Measurements from ENCODE around the gene OR2A1.
A peak's percentile ranks its signal among the peaks of the same experiment; 100 is the strongest.
"Not testable (repeated sequence)": the region's sequence is repeated elsewhere in the genome, so short reads cannot be mapped to it uniquely, and the experiment has no call there.

OR2A1 gene, protein sequence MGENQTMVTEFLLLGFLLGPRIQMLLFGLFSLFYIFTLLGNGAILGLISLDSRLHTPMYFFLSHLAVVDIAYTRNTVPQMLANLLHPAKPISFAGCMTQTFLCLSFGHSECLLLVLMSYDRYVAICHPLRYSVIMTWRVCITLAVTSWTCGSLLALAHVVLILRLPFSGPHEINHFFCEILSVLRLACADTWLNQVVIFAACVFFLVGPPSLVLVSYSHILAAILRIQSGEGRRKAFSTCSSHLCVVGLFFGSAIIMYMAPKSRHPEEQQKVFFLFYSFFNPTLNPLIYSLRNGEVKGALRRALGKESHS

DNA sequence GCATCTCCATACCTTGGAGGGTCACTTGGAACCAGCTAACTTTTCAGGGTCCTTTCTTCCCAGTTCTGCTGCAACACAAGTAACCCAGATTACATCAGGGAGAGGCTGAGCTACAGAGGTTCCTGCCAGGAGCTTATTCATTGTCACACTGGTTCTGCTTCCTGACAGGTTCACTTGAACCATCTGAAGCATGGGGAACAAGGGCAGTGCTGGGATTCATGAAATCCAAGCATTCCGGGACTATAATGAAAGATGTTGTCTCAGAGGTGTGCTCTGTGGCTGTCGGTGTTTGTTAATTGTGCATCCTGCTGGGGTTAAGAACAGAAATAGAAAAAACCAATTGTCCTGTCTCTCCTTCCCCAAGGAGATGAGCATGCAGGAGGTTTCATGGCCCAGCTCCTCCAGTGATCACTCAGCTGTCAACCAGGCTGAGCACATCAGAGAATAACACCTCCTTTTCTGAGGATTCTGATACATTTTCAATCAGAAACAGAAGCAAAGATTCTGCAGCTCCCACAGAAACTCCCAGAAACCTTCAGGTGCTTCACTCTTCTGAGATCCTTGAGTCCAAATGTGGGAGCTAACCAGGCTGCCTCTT, at the start of gene OR2A1:
Gene OR2A1, plus strand, starts transcription at position 548 of the 598 bp plus-strand sequence. CDS start 5,706 bp downstream, outside the sequence.
- DNase-seq (ENCODE audit: low spot score) = not testable (repeated sequence)

DNA sequence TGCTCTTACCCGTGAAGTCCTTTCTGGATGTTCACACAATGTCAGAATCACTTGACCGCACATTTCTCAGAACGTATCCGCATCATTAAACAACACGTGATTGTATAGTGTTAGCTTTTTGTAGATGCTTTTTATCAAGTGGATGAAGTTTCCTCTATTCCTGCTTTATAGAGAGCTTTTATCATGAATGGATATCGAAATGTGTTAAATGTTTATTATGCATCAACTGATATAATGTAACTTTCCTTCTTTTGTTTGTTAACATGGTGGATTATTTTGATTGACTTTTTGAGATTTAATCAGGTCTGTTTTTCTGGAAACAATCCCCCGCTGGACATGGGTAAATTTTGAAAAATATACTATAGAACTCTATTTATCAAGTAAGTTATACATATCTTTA, 47.5 kb upstream of the OR2A1 start, which contains the start of gene OR2A7:
Gene OR2A7, minus strand, starts transcription at position 101 of the 400 bp plus-strand sequence. CDS start 5,164 bp downstream, outside the sequence.
- not testable (repeated sequence) for DNase-seq (ENCODE audit: low spot score)

DNA sequence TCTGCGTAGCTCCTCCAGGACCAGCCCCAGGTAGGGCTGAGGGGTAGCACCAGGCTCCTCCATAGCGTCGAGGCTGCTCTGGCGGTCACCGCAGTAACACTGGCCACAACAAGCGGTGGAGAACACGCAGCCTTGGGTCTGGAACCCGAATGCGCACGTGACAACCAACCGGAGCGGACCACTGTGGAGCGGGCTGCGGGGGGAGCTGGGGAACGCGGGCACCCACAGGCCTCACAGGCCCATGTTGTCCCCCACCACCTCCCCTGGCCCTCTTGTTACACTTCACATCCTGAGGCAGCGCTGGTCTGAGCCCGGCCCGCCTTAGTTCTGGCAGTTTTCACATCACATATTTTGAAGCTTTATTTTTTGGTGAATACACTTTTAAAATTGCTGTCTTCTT, 43.0 kb upstream of the OR2A1 start, which contains the start of gene CTAGE8:
Gene CTAGE8, minus strand, starts transcription at position 101 of the 400 bp plus-strand sequence. Its CDS starts 38 bp downstream, at position 63.
- not testable (repeated sequence) for DNase-seq (ENCODE audit: low spot score)

DNA sequence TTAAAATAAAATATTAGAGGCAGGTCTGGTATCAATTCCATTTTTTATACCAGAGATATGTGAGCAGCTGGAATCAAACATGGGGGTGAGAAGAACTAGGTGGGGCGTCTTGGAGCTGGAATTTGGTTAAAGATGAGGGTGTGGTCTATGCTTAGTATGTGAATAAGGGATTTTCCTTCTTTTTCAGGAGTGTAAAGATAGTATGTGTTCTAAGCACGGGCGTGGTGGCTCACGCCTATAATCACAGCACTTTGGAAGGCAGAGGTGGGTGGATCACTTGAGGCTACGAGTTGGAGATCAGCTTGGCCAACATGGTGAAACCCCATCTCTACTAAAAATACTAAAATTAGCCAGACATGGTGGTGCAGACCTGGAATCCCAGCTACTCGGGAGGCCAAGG, 36.9 kb upstream of the OR2A1 start:
- not testable (repeated sequence) for DNase-seq (ENCODE audit: low spot score)

DNA sequence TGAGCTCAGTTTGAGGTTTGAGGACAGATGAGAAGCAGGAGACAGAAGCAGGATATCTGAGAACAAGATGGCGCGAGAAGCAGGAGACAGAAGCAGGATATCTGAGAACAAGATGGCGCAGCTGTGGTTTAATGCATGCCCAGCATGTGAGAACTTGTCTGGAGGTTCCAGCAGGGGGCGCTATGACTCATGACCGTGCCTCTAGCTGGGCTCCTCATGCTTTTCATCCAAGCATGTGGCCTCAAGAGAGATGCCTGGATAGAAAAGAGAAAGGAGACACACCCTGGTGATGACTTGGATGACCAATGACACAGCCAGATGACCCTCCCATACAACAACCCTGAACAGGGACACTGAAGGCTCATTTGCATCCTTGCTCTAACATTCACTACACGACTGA, 32.2 kb upstream of the OR2A1 start:
- DNase-seq (ENCODE audit: low spot score) = not testable (repeated sequence)

DNA sequence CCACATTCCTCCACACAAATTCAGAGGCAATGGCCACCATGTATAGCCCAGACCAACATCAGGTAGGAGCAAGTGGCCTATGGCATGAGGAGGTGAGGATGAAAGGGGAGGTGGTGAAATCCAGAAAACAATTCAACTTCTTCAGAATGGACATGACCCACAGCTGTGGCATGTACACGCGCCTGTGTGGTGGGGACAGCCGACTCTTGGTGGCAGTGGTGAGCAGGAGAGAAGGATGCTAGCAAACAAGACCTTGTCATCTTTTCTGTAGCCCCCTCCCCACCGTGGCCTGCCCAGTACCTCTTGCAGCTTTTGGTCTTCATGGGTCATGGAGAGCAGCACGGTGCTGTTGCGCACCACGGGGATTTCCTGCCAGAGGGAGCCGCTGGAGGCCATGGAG, 30.2 kb upstream of the OR2A1 start:
- DNase-seq (ENCODE audit: low spot score) = not testable (repeated sequence)

DNA sequence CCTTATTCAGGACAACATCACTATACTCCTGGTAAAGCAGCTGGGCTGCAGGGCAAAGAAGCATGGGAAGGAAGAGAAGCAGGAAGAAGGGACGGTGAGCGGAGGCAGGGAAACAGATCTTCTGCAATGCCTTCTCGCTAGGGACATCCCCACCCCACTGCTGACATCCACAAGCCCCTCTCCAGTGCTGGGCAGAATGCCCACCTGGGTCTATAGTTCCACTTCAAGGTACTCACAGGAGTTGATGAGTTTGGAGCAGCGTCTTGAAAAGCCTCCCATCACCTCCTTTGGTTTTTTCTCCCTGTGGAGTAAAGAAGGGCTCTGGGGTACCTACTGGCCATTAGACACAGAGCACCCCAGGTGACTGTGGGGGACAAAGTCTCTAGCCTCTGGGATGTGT, 29.7 kb upstream of the OR2A1 start:
- not testable (repeated sequence) for DNase-seq (ENCODE audit: low spot score)

DNA sequence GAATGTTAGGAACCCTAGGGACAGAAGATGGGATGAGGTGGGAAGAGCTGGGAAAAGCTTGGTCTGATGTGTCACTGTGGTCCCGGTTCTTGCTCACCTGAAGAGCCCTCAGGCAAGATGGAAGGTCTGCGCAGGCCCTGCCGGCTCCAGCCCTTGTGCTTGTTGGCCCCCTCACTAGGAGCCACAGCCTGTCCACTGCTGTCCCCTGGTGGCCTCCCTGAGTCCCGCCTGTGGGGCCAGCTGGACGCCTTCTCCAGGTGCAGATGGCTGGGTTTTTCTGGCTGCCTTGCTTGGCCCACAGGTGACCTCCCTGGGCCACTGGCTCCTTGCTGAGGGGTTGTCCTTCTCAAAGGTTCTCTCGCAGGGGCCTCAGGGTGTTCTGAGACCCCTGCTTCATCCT, 28.5 kb upstream of the OR2A1 start:
- DNase-seq (ENCODE audit: low spot score) = not testable (repeated sequence)

DNA sequence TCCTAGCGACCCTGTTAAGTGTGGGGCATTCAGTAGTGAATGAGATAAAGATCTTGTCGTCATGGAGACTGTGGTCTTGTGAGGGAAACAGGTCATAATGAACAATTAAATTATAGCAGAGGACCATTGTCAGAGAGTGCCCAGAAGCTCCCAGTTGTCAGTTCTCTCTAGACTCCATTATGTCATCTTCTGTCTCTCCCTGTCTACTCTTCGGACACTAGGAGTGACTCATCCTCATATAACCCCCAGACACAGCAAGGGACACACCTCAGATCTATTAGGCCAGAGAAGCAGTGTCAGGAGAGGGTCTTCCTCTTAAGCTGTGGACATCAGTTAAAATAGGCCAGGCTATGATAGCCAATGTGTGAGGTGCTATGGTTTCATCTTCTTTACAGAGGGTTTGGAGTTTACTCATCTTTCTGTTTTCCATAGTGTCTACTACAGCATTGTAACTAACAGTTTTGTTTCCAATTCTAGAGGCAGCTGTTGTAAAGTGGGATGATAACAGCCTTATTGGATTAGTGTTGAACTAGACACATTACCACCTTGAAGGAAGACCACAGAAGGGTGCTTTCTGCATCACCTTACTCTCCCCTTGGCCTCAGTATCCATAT, 24.9 kb upstream of the OR2A1 start:
- not testable (repeated sequence) for DNase-seq (ENCODE audit: low spot score)

DNA sequence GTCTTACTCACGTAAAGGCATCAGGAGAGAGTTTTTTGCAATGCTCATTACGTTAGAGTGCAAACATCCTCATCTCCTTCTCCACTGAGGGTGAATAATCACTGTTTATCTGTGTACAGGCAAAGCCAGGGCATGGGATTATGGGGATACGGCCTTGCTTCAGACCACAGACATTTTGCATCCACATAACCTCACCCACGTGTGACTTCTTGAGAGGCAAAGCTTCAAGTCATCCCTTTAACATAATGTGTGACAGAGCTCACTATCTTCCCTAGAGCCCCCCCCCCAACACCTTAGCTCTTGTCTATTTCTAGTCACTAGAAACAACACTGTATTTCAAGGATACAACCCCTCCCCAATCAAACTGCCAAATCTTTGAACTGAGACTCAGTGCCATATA, 20.6 kb upstream of the OR2A1 start:
- peak; percentile 14 for DNase-seq (ENCODE audit: low spot score)

DNA sequence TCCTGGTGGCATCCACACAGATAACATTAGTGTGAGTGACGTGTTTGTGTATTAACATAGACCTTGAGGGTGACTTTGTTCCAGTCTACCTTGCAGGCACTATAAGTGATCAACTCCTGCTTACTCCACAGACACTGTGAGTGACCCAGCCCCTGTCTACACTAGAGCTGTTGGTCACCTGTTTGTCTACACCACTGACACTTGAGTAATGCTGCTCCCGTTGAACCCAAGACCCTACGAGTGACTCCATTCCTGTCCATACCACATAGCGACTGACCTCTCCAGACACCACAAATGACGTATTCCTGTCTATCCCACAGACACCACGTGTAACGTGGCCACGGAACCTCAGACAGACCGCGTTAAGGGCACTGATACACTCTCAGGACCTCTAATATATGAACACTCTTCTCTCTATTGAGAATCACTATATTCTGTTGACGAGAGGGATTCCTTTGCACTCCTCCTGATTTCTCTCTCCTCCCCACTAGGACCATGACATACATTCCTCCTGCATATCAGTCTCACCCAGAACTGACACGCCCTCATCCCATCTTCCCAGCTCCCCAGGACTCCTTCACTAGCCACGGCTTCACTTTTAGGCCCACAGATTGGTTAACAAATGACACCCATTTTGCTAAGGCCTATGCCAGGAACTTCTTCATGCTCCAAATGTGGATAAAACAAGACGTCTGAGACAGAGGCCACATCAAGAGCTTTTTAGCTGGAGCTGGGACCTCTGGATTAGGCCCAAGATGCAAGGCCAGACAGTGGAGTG, 19.6 kb upstream of the OR2A1 start:
- DNase-seq (ENCODE audit: low spot score) = peak; percentile 15

DNA sequence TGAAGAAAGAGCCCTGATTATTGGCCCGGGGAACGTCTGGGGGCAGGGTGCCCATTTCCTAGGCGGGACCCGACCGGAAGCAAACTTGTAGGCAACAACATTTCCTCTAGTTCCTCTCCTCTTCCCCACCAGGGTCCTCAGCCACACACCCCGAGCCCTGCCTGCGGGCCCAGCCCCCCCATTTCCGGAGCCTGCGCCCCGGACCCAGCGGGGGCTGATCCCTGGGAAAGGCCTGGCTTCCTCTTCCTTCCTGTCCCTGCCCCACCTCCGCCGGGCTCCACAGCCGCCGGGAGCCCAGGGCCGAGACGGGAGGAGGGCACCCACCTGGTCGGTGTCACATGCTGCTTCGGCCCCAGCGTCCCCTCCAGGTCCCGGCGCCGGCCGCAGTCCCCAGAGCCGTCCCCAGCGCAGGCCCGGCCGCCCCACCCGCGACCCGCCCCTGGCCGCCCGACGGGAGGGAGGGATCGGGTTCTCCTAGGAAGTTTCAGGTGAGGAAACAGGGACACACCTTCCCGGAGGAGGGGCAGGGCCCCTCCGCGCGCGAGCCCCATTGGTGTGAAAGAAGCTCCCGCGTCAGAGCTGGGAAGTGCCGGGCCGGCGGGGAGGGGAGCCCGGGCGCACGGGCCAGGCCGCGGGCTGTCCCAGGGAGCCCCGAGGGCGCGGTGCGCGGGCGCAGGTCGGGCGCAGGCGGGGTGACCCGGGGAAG, 18.3 kb upstream of the OR2A1 start:
- DNase-seq (ENCODE audit: low spot score) = not testable (repeated sequence)

DNA sequence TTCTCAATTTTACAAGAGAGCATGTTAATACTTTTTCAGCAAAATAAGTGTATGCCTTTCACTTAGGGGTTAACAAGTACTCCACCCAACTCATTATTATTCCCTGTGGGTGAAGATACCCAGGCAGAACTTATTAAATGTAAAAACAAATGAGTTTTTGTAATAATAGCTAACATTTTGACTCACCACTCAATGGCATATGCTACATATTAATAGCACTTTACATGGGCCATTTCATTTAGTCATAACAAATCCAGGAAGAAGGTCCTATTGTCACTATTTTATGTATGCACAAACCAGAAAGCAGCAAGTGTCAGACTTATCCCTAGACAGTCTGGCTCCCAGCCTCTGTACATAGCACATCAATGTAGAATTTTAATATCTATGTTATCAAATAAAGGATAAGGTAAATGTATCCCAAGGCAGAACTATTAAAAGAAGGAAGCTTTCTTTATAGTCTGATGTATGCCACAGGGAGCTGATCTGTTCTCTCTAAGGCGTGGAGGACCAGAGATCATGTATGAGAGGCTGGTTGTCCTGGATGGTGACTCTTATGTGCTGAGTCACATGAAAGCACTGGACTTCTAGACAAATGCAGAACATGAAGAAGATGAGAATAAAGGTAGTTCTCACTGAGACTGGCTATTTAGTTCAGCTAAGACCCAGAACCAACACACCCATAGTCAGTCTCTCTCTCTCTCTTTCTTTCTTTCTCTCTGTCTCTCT, 9.5 kb upstream of the OR2A1 start:
- not testable (repeated sequence) for DNase-seq (ENCODE audit: low spot score)

DNA sequence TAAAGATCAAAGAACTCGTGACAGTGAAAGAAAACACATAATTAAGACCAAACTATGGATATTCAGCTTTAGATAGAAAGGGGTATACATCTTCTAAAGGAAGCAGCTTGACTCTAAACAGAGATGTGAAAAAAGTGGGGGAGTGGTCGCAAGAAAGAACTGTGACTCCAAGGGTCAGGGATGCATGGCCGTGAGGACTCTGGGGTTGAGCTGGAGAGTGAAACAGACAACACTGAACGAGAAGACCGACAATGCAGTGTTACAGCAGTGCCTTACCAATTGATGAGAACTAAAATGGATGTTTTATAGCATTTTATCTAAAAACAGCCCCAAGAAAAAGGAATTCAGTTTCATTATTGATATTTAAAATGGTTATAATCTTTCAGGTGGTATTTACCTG, 8.6 kb upstream of the OR2A1 start:
- DNase-seq (ENCODE audit: low spot score) = not testable (repeated sequence)

DNA sequence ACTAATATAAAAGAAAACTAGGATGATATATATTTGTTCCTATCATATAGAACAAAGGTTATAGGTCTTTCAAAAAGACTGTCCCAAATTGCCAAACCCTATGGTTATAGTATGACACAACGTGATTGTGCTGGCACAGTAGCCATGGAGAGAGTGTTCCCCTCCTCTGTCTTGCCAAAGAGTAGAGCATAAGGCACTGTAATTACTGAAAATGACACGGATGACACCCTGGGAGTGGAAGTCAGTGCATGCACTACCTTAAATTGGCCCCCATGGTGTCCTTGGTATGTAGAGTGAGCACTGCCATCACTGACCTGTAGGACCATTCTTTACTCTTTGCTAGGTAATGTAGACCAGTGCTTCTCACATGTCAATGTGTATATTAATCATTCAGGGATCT, 7.1 kb upstream of the OR2A1 start:
- DNase-seq (ENCODE audit: low spot score) = not testable (repeated sequence)

DNA sequence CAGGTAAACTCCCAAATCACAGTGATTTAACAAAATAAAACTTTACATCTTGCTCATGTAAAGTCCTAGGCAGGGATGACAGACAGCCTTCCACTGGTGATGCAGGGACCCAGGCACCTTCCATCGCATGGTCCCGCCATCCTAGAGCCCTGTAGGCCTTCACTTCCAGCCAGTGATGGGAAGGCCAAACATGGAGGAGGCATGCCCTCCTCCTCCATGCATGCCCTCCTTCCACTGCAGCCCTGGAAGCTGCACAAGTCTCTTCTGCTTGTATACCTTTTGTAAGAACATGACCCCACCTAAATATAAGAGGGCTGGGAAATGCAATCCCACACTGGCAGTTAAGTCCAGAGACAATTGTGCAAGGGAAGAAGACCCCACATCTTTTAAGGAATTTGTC, 2.5 kb upstream of the OR2A1 start:
- DNase-seq (ENCODE audit: low spot score) = not testable (repeated sequence)

DNA sequence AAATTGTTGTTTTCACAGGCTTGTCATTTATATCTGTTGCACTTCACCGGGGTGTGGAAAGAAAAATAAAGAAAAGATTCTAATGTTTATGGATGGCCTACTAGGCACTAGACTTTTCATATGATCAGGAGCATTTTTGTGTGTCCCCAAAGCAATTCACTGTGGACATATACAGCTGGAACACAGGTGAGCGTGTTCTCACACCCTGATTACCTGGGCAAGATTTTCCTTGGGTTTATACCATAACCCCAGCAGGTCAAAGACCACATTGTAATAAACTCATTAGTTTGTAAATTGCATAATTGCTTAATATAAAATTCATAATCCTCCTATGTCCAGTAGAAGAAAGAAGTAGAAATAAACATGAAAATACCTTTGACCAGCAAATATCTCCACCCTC, 1.0 kb upstream of the OR2A1 start:
- not testable (repeated sequence) for DNase-seq (ENCODE audit: low spot score)

DNA sequence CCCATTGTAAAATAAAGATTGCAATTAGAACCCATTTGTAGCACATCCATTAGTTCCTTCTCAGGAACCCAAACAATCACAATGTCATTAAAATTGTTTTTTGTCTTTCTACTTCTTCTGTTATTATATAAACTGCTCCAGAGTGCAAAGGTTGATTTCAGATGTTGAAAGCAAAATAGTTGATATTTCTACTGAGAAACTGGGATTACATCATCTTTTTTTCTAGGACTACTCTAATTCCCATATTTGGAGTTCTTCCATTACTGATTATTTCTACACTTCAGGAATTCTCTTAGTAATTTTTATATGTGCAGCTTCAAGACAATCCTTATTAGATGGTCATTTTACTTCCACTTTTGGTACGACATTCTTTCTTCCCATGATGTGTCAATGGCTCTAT, 5.3 kb downstream of the OR2A1 start:
- not testable (repeated sequence) for DNase-seq (ENCODE audit: low spot score)

DNA sequence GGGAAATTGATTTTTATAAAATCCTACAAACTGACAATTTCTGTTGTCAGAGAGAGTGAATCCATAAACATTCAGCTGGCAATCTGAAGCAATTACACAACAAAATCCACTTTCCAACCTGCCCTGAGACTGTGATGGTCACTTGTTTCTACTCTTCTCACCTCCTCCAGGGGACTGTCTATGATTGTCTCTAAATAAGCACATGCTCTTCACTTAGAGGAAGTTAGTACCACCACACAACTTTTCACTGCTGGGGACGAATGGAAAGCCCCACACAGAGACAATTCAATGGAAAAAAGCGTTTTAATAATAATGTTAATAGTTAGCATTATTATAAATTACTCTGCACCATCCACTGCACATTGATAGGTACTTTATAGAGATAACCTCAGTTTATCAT, 7.3 kb downstream of the OR2A1 start:
- not testable (repeated sequence) for DNase-seq (ENCODE audit: low spot score)

DNA sequence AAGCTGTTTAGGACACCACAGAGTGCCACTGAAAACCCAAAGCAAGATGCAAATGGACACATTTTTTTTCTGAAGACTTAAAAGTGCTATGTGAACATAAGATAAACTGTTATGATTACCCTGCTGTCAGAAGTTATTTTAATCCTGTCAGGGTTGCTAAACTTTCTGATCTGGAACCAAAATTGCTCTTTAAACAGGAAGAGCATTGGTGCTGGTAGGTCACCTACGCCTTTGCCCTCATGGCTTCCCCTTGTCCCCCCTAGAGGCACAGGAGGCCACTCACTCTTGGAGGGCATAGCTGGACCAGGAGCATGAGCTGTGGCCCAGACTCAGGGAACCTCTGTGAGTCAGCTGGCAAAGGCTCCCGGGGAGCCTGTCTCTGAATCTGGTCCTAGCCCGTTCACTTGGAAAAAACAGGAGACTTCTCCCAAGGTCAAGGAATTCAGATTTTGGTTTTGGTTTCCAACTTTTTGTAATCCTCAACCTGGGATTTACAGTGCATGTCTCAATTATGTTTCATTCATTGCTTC, 9.5 kb downstream of the OR2A1 start:
- not testable (repeated sequence) for DNase-seq (ENCODE audit: low spot score)
